ENCODE results near the gene COL1A1. TPM values are rescaled to one million over a fixed set of nuclear protein-coding genes. Genes with fewer than 3 reads are reported as not detected.

Gene COL1A1
- total and polyA plus RNA-seq, 2 of the 13 experiments (the other 11 are each of a cell fraction or from before 2014, with no cell fraction given): 0.05 TPM; not detected in 1

GRCh38 chr17:50149417-50150353, 51.7 kb downstream of the COL1A1 start (continued):
- TF ChIP-seq AKNA (CRISPR knock-in tag; IDR thresholded peaks at IDR 0.05; ENCODE audit: borderline replicate concordance) (no peak), ZBTB40 (IDR thresholded peaks at IDR 0.05) (no peak), ZBTB40 (CRISPR knock-in tag; IDR thresholded peaks at IDR 0.05) (peak; percentile 41; the same call in 1 of the 2 replicates), ZNF335 (CRISPR knock-in tag; IDR thresholded peaks at IDR 0.05) (no peak), ZNF30 (CRISPR knock-in tag; IDR thresholded peaks at IDR 0.05) (no peak), HOXA3 (CRISPR knock-in tag; IDR thresholded peaks at IDR 0.05) (peak; percentile 88), ZSCAN9 (CRISPR knock-in tag; IDR thresholded peaks at IDR 0.05; ENCODE audit: borderline replicate concordance) (no peak), LBX2 (CRISPR knock-in tag; IDR thresholded peaks at IDR 0.05; ENCODE audit: borderline replicate concordance) (peak; percentile 53; the same call in 1 of the 2 replicates), ZFAT (CRISPR knock-in tag; conservative IDR thresholded peaks at IDR 0.05) (no peak; the same call in 1 of the 2 replicates), ZBTB14 (CRISPR knock-in tag; IDR thresholded peaks at IDR 0.05) (peak; percentile 54; the same call in 1 of the 2 replicates), PHF5A (CRISPR knock-in tag; IDR thresholded peaks at IDR 0.05; ENCODE audit: low read depth, unreplicated experiment) (no peak)
